NCI-H2107 treated with DMSO at 0.1 percent for 48 hours (cell line): ENCODE data around the gene SH3PXD2A.
A peak's percentile ranks its signal among the peaks of the same experiment; 100 is the strongest.

Experiments used
- DNase-seq: peaks from one replicate; lab custom pipeline; 2025; ENCODE audit not compliant: unreplicated experiment; lab: John Stamatoyannopoulos, UW

Gene SH3PXD2A

DNA sequence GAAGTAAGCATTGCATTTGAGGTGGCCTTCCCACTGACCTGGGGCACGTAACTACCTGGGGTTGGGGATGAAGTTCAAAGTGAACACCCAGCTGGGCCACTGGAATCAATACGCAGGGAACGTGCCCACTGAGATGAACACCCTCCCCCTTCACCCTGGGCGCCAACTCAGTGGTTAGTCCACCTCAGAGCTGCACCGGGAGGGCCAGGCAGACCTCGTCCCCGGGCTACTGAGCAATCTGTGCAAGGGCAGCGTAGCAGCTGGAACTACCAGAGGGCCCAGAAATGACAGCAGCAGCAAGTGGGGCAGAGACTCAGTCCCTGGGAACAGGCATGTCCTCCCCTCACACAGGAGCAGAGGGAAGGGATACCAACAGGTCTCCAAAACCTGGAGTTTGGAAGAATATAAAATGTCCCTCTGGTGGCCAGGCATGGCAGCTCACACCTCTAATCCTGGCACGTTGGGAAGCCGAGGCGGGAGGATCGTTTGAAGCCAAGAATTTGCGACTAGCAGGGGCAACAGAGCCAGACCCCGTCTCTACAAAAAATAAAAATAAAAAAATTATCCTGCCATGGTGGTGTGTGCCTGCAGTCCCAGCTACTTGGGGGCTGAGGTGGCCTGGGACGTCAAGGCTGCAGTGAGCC is 143.9 kb downstream of the SH3PXD2A start:
- DNase-seq = no peak

DNA sequence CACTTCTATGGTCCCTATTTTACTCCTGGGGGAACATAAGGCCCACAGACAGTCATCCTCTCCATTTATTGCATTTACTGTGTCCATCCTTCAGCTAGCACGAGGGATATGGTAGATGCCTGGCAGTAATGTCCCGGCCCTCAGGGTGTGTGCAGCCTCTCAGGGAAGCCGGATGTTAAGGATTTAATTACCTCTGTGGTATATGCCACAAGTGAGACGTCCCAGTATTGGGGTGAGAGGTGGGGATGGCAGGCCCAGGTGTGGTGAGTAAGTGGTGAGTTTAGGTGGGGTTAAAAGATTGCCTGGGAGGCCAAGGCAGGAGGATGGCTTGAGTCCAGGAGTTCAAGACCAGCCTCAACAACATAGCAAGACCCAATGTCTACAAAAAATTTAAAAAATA is 144.9 kb downstream of the SH3PXD2A start:
- DNase-seq = no peak

DNA sequence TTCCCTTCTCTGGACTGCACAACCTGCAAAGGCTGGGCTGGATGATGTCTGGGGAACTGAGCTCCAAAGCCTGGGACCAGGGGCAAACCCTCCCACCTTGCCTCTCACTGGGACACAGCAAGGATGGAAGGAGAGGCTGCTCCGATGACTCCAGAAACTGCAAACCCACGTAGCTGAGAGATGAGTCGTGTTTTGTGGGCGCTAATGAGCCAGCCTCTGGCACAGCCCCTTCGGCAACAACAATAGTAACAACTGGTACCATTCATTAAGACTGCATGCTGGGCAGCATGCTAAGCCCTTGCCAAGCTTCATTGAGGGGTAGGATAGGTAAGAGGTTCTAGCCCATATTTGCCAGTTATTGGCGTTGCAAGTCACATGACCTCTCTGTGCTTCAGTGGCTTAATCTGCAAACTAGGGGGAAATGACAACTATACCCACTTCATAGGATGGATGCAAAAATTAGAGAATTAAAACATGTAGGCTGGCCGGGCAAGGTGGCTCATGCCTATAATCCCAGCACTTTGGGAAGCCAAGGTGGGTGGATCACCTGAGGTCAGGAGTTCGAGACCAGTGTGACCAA is 145.9 kb downstream of the SH3PXD2A start:
- DNase-seq = no peak

DNA sequence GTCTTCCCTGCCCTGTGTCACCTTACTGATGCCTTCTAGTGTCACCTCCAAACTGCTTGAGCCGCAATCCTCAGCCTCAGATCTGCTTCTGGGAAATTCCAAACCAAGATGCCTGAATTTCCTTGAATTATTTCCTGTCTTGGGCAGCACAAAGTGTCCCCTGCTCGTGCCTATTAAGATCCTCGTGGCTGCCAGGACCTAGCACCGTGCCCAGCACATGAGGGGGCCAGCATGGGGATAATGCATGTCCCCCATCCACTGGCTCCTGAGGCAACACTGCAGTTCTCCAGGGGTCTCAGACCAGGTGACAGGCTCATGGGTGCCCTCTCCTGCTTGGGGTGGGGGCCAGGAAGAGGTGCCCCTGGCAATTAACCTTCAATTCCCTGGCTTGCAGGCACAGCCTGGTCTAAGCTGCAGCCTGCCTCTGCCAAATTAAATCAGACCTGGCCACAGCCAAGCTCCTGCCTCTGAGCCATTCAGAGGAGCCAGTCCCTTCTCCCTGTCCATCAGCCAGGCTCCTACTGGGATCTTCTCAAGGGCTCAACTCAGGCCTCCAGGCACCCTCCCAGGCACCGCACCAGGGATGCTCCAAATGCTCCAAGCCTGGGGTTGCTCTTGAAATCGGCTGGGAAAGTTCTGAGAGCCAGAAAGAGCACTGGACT is 146.6 kb downstream of the SH3PXD2A start:
- no peak for DNase-seq

DNA sequence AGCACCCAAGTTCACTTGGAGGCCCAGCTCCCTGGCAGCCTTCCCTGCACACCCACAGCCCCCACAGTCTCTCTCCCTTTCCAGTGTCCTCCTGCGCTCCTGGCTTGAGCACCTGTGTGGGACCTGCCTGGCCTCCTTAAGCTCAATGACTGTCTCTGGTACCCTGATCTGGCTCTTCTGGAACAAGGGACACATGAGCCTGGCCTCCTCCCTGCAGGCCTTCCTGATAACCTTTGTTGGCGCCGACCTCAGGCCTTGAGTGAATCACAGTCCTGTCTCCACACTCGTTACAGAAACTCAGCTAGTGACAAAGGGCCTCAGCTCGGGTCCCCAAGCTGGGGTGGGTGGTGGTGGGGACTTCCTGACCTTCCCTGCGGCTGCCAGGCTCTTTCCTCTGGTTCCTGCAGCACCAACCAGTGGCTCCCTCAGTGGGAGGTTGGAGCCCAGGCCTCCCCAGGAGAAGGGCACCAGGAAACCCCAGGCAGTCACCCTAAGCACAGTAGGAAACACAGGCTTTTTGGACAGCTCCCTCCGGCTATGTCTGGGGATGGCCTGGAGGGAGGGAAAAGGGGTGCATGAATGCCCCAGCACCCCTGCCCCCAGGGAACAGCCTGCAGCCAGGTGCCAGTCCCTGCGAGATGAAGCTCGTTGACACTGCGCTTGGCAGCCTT is 147.3 kb downstream of the SH3PXD2A start:
- DNase-seq = no peak

DNA sequence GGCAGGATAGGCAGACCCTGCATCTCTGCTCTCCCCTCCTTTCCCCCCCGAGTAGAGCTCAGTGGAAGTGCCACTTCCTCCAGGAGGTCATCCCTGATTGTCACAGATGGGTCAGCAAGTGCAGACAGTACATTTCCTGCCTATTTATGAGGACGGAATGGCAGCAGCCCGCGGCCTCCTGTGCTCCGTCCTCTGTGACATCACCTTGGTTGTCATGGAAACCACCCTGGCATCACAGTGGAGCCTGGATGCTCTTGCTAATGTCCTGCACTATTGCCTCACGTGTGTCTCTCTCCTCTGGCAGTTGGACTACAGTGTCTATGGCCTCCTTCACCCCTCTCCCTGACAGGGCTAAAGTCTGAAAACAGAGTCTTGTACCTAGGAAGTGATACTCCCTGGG is 148.6 kb downstream of the SH3PXD2A start:
- DNase-seq = no peak

DNA sequence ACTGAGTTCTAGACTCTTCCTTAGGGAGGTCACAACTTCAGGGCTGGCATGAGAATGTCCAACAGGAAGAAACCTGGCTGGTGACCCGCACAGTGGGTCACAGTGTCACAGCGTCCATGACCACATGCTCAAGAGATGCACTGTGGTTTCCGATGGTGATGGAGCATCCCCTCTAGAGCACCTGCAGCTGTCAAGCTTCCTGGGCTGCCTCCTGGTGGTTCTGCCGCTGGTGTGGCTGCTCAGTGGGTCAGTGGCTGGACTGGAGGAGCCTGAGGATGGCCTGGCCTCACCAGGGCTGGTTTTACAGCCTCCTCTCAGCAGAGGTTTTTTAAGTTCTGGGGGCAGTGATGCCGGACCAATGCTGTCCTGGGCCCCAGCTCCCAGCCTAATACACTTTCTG is 149.3 kb downstream of the SH3PXD2A start:
- DNase-seq = no peak

DNA sequence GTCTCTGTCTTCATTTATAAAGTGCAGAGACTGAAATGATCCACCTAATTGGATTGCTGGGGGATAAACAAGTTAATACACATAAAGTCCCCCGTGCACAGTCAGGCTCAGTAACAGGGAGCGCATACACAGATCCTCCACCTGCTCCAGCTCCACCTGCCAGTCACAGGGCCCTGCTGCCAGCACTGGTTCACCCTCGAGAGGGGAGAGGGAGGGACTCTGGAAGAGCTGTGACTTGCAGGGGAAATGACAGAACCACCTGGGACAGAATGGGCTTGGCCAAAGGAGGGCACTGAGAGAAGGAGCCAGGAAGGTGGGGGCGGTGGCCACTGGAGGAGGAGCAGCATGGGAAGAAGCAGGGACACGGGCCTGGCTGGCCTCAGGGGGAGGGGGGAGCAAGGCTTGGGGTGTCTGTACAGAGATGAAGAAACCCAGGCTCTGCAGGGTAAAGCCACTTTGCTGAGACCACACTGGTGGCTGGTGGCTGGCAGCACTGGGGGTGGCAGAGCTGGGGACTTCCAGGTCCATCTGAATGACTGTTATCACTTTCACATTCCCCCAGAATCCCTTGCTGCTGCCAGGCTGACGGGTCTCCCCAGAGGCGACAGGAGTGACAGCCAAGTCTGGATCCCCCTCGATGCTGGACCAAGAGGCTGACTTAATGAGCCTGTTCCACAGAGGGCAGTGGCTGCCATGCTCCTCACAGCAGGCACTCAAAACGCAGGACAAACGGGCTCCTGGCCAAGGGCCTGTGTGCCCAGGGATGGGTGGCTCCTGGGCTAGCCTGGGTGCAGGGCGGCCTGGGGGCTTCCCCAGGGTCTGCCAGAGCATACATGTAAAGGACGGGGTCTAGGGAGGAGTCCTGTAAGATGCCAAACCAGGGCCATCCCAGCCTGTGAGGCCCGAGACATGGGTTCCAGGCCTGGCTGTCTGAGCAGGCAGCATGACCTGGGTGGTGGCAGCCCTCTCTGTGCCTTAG is 151.1 kb downstream of the SH3PXD2A start:
- DNase-seq = peak; percentile 51

DNA sequence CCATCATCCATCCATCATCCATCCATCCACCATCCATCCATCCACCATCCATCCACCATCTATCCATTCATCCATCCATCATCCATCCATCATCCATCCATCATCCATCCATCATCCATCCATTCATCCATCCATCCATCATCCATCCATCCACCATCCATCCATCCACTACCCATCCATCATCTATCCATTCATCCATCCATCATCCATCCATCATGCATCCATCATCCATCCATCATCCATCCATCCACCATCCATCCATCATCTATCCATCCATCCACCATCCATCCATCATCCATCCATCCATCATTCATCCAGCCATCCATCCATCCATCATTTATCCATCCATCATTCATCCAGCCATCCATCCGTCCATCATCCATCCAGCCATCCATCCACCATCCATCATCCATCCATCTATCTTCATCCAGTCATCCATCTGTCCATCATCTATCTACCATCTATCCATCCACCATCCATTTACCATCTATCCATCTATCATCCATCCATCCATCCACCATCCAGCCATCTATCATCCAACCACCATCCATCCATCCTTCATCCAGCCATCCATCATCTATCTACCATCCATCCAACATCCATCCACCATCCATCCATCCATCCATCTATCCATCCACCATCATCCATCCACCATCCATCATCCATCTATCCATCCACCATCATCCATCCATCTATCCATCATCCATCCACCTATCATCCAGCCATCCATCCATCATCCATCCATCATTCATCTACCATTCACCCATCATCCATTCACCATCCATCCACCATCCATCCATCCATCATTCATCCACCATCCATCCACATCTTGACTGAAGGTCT is 153.8 kb downstream of the SH3PXD2A start:
- DNase-seq = no peak

DNA sequence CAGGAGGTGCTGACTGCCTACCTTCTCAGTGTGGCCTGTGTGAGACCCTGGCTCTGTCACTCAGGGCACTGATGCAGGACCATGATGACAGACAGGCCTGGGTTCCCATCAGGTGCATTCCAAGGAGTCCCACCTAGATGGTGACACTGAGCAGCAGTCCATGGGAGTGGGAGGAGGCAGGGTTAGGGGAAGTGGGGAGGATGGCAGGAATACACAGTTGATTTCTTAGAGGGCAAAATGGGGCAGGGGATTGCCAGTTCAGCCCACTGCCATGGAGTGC is 155.0 kb downstream of the SH3PXD2A start:
- DNase-seq = no peak

DNA sequence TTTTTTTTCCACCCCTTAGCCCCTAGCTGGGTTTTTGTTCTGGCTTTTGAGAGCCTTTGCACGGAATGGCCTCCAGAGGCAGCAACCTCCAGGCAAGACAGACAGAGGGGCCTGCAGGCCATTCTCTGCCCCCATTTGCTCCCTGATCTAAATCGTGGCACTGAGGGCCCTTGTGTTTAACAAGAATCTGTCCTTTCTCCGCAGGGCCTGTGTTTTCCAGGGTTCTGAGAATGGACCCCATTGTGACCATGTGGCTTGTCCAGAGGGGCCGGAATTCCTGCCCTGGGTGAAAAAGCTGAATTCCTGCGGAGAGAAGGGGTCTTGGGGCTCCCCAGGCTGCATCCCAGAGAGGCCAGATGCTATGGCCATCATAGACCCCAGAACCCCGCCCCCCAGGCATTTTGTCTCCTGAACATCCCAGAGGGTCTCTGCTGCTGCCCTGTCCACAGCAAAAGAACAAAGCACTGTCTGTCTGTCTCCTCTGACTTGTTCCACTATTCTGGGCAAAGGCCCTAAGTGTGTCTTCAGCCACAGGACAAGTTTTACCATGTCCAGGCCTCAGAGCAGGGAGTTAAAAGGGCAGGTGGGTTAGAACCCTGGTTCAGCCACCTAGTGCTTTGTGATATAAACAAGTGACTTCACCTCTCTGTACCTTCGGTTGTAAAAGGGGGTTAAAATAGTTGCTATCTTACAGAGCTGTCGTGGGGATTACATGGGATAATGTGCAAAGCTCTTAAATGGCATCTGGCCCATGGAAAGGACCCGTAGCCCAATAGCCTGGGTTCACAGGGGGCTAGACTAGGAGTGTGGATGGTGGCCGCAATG is 155.6 kb downstream of the SH3PXD2A start:
- DNase-seq = no peak

DNA sequence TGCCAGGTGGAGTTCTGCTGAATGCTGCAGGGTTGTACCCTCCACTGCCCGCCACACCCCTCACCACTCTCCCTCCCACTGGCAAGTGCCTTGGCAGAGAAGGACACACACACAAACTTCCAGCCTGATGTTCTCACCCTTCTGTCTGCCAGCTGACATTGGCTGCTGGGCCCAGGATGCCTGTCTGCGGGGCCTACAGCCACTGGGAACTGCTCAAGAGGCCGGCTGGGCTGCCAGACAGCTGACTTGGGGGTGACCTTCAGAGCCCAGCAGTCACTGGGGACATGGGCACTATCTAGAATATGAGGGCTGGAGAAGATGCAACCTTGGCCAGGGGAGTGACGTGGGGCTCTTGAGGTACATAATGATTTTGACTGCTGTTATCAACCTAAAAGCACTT is 157.1 kb downstream of the SH3PXD2A start:
- DNase-seq = no peak

DNA sequence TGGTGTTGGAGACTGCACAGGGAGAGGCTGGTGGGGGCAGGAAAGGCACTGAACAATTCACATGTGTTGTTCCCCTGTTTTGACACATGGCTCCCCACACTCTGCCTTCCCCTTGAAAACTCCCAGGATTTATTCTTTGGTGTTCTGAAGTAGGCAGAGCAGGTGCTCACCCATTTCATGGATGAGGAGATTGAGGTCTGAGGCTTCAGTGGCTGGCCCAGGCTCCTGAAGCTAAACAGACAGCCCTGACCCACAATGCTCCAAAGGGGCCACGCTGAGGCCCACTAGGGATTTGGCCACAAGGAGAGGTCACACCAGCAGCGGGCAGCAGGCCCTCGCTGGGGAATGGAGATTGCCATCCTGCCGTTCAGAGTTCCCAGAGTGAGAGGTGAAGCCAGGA is 157.6 kb downstream of the SH3PXD2A start:
- DNase-seq = no peak

DNA sequence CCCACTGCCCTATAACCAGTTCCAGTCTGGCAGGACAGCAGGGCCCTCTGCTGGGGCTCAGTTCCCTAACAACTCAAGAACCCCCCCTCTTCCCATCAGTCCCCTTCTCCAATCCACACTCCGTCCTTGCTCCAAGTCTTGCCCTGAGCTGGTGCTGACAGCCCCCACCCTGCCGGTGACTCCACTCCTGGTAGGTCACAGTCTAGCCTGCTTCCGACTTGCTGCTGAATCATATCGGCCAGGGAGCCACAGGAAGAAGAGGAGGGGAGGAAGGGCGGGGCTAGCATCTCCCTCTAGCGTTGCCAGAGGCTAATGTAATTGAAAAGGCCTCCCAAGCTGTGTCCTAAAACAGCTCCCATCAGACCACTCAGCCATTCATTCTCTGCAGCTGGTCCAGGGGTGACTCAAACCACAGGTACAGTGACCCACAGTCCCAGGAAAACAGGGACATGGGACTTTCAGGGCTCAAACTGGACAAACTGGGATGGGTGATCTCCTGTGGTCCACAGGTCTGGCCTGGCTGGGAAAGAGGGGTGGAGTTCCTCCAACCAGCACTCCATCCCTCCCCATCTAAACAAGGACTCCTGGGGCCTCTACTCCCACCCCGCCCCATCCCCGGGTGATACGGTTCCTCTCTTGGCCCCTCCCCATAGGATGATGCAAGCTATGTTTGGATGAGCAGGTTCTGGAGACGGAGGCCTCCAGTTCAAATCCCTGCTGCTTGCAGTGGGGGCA is 158.8 kb downstream of the SH3PXD2A start:
- no peak for DNase-seq

DNA sequence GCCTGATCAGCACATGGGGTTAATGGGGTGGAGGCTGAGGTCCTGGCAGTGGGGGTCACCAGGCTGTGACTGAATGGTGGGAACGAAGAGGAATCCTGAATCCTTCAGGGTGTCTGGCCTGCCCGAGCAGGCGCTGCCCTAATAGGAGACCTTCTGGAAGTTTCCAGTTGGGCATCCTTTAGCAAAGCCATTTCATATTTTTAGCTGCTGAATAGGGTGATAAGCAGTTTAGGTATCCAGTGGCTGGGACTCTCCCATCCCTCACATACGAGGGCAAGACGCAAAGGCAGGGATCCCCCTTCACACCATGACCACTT is 159.3 kb downstream of the SH3PXD2A start:
- DNase-seq = no peak

DNA sequence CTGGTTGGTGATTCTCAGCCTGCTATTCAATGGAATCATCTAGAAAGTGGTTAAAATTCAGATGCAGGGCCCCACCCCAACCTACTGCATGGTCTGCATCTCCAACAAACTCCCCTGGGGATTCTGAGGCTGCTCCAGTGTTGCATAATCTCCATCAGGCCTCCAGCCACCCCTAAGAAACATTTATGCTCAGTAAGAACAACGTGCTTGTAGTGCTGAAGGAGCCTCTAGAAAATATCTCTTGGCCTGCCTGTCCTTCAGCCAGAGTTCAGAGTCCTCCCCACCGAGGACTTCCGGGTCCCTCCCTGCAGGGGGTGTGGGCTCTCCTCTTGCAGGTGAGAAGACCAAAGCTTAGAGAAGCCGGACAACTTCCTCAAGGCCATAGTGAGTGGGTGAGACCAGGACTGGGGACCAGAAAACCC is 159.8 kb downstream of the SH3PXD2A start:
- no peak for DNase-seq

DNA sequence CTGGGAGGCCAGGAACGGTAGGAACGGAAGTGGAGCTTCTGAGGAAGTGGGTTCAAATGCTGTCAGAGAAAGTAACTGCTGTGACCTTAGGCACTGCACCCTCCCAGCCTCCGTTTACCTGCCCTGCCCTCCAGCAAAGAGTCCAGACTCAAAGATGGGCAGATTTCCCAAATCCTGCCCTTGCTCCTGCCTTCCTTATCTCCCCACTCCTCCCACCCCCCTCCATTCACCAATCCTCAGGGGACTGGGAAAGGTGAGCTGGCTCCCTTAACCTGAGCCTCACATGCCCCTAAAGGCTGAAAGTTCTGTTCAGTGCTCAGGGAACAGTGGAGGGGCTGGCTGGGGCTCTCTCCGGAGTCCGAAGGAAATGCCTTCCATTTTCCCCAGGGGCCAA is 161.6 kb downstream of the SH3PXD2A start:
- no peak for DNase-seq

DNA sequence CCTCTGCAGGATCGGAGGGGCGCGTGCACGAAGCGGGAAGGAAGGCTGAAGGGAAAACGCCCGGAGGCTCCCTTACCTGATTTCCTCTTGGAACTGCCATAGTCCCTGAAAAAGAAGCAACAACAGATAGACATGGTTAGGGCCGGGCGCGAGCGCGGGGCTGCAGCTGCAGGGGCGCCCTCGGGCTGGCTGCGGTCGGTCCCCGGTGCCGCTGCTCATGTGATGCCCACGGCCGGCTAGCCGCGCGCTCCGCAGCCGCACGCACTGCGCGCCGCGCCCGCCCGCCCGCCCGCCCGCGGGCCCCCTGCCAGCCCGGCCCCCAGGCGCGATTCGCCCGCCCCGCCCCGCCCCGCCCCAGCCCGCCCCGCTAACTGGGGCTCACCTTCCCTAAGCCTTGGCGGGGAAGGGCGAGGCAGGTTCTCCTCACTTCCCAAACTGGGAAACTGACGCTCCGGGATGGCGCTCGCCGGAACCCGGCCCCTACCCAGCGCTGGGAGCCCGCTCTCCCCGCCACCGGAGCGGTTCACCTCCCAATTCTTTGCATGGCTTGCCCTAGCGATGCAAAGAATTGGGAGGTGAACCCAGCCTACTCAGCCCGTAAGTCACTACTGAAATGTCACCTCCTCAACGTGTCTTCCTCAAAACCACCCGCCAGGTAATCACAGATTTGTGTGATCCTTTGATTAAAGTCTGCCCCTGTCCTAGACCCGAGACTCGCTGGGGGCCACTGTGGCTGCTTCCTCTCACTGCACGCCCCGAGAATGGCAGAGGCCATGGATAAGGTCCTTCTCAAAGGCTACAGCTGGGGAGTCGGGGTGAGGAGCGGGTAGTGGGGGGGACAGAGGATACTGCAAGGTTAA is 162.2 kb downstream of the SH3PXD2A start:
- no peak for DNase-seq
